NB4 (cell line): ENCODE data around the gene VGLL4.

Experiments
- DNase-seq: peaks from one replicate; pipeline ENCODE4 v3.0.0; 2010; ENCODE audit warnings: low read depth
- H3K4me3 ChIP-seq: one replicate; pipeline ENCODE4 v1.5.1; 2011; ENCODE audit warnings: mild to moderate bottlenecking, low read depth, low read length, moderate library complexity
- MYC ChIP-seq: IDR thresholded peaks from 2 replicates; pipeline ENCODE4 v1.6.1; 2011; ENCODE audit warnings: low read depth, low read length
- POLR2A ChIP-seq: IDR thresholded peaks from 2 replicates; pipeline ENCODE4 v1.6.1; 2011; ENCODE audit warnings: mild to moderate bottlenecking; ENCODE audit not compliant: insufficient read length; ENCODE audit errors: extremely low read depth
- TF ChIP-seq, protein P1 (sequence below): IDR thresholded peaks from one replicate; pipeline ENCODE4 v1.5.1; 2012; ENCODE audit warnings: low read depth, low read length
- TF ChIP-seq, protein P2 (sequence below): IDR thresholded peaks from 2 replicates; pipeline ENCODE4 v1.6.1; 2011; ENCODE audit warnings: low read depth, low read length

VGLL4 gene

DNA sequence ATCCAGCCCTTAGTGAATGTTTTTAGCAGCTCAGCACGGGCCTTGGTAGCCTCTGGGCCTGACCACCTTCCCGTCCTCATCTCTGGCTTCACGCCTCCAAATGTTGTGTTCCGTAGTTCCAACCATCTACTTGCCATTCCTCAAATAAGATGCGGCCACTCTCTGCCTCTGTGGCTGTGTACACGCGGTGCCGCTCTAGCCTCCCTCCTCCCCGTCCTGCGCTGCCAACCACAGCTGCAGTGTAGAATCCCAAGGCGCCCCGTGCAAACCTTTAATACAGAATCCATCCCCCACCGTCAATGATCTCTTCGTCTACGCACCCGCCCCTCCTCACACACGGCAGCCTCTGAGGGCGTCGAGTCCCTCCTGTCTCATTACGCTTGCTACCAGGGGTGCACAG, 77.2 kb downstream of the VGLL4 start:
- TF ChIP-seq POLR2A (no peak), MYC (no peak)
- TF ChIP-seq, protein P1, sequence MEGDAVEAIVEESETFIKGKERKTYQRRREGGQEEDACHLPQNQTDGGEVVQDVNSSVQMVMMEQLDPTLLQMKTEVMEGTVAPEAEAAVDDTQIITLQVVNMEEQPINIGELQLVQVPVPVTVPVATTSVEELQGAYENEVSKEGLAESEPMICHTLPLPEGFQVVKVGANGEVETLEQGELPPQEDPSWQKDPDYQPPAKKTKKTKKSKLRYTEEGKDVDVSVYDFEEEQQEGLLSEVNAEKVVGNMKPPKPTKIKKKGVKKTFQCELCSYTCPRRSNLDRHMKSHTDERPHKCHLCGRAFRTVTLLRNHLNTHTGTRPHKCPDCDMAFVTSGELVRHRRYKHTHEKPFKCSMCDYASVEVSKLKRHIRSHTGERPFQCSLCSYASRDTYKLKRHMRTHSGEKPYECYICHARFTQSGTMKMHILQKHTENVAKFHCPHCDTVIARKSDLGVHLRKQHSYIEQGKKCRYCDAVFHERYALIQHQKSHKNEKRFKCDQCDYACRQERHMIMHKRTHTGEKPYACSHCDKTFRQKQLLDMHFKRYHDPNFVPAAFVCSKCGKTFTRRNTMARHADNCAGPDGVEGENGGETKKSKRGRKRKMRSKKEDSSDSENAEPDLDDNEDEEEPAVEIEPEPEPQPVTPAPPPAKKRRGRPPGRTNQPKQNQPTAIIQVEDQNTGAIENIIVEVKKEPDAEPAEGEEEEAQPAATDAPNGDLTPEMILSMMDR = no peak
- TF ChIP-seq, protein P2, sequence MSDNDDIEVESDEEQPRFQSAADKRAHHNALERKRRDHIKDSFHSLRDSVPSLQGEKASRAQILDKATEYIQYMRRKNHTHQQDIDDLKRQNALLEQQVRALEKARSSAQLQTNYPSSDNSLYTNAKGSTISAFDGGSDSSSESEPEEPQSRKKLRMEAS = no peak
- no peak for DNase-seq
- no peak overlapping the region for H3K4me3 ChIP-seq

DNA sequence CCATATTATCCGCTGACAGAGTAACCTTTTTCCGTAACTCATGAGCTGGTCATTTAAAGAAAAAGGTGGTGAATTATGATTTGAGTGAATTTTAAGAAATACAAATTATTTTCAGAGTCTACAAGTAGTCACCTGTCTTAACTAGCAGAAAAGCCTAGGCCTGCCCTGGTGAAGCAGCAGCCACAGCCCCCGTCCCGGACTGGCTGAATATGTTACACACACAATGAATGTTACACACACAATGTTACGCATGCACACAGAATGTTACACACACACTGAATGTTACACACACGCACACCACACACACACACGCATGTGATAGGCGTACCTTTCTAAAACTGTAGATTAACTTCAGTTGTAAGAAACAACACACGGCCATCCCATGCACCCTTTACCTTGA, 77.8 kb downstream of the VGLL4 start:
- TF ChIP-seq, protein P1 = no peak
- TF ChIP-seq, protein P2 = no peak
- no peak for TF ChIP-seq MYC
- TF ChIP-seq POLR2A = no peak
- no peak for DNase-seq

DNA sequence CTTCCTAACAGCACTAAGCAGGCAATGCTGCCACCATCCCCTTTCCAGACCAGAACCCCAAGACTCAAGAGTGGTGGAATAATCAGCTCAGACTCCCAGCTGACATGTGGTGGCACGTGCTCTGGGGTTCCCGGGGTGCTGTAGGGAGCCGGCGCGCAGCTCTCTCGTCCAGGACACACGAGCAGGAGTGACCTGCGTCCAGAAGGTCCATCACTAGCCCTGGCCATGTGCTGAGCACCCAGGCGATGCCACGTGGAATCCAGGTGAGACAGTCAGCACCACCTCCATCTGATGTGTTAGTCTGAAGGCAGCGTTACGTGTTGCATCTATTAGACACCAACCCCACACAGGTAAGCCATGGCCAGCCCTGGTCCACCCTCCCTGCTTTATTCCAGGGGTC, 78.2 kb downstream of the VGLL4 start:
- H3K4me3 ChIP-seq = no peak overlapping the region
- TF ChIP-seq, protein P1 = no peak
- TF ChIP-seq MYC (no peak), POLR2A (no peak)
- TF ChIP-seq, protein P2 = no peak
- no peak for DNase-seq

More for the DNA sequence above, 77.8 kb downstream of the VGLL4 start:
- H3K4me3 ChIP-seq = no peak overlapping the region

DNA sequence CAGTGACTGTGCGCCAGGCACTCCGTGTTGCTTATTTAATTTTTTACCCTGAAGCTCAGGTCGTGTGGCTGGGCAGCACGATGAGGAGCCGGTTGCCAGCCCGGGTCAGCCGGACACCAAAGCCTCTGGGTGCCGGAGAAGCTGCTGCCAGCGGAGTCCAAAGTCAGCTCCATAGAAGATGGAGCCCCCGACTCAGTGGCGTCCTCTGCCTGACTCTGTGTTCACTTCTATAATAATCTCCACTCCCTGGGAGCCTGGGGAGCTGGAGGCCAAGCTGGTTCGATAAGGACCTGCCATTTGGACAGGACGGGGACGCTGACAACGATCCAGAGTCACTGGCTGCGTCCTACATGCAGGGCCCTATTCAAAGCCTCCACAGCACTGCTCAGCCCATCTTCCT, 78.6 kb downstream of the VGLL4 start:
- TF ChIP-seq, protein P1 = no peak
- TF ChIP-seq POLR2A = no peak
- TF ChIP-seq, protein P2 = no peak
- TF ChIP-seq MYC = no peak
- no peak overlapping the region for H3K4me3 ChIP-seq
- no peak for DNase-seq

DNA sequence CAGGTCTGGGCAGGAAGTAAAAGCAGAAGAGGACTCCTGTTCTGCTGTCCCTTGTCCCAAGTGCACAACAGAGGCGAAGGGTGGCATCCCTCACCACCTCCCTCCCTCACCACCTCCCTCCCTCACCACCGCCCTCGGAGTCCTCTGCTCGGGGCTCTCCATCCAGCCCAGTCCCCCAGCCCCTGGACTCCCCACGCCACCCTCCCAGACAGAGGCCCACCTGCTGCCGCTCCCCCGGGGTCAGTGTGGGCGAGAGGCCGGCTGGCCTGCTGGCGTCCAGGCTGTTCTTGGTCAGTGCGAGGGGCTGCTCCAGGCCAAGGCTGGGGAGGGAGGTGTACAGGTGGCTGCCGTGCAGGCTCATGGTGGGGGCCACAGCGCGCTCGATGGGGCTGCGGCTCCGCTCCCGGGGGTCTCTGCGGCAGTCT, 79.1 kb downstream of the VGLL4 start:
- DNase-seq = no peak
- no peak overlapping the region for H3K4me3 ChIP-seq
- TF ChIP-seq, protein P2 = no peak
- no peak for TF ChIP-seq POLR2A
- no peak for TF ChIP-seq MYC
- TF ChIP-seq, protein P1 = no peak

DNA sequence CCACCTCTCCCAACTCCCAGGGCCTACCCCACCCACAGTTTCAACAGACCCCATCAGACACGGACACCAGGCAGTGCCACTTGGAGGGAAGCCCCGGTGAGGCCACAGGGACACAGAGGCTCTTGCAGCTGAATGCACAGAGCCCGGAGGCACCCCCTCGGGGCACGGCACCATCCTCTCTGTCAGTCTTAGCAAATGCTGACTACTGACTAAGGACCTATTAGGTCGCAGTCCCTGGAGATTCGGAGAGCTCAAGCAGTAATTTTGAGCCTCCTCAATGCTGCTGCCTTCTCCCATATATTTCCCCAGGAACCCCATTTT, 79.9 kb downstream of the VGLL4 start:
- TF ChIP-seq, protein P1 = no peak
- TF ChIP-seq MYC (no peak), POLR2A (no peak)
- TF ChIP-seq, protein P2 = no peak
- H3K4me3 ChIP-seq = no peak overlapping the region
- DNase-seq = no peak
